Ishikawa (cell line): Measurements from ENCODE around the gene TUBB4B.

ENCODE experiments used
- CEBPB ChIP-seq: IDR thresholded peaks from 2 replicates; pipeline ENCODE4 v1.6.1; 2012
- EGR1 ChIP-seq: IDR thresholded peaks from 2 replicates; pipeline ENCODE4 v1.6.1; 2012
- EP300 ChIP-seq: IDR thresholded peaks from 2 replicates; pipeline ENCODE4 v1.6.1; 2012; ENCODE audit warnings: borderline replicate concordance
- FOXM1 ChIP-seq: IDR thresholded peaks from 2 replicates; pipeline ENCODE4 v1.6.1; 2012; ENCODE audit warnings: low read depth, borderline replicate concordance
- MAX ChIP-seq: IDR thresholded peaks from 2 replicates; pipeline ENCODE4 v1.6.1; 2012
- TAF1 ChIP-seq: IDR thresholded peaks from 2 replicates; pipeline ENCODE4 v1.6.1; 2012; ENCODE audit warnings: low read depth, mild to moderate bottlenecking
- TCF12 ChIP-seq: IDR thresholded peaks from 2 replicates; pipeline ENCODE4 v1.6.1; 2012; ENCODE audit warnings: low read depth
- TEAD4 ChIP-seq: IDR thresholded peaks from 2 replicates; pipeline ENCODE4 v1.6.1; 2012
- YY1 ChIP-seq: IDR thresholded peaks from 2 replicates; pipeline ENCODE4 v1.6.1; 2012; ENCODE audit warnings: low read depth
- TF ChIP-seq, protein P1 (sequence below): IDR thresholded peaks from 2 replicates; pipeline ENCODE4 v1.6.1; 2012; ENCODE audit warnings: low read depth, mild to moderate bottlenecking

DNA sequence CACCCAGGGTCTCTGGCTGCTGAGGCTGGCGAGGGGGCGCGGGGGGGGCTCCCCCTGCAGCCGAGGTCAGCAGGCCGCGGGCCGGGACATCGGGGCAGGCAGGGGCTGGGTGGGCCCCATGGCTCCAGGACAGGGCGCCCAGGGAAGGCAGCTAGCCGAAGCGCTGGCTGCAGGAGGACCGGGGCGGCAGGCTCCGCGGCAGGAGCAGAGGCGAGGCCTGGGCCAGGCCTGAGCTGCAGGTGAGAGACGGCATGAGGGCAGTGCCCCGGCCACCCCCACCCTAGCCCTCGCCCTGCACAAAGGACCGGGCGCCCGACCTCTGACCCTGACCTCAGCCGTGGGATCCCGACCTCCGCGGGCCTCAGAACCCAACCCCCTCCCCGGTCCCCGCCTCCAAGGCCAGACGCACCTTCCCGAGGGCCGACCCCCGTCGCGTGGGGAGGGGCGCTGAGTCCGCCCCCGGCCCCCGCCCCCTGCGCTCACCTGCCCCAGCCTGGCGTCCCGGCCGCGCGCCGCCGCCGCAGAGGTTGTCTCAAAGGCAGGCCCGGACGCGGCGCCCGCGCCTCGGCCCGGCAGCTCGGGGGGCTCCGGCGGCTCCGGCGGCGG, 19.5 kb upstream of the TUBB4B start:
- TF ChIP-seq YY1: no peak
- TF ChIP-seq EP300: no peak
- no peak for TF ChIP-seq TEAD4
- no peak for TF ChIP-seq EGR1
- TF ChIP-seq, protein P1, sequence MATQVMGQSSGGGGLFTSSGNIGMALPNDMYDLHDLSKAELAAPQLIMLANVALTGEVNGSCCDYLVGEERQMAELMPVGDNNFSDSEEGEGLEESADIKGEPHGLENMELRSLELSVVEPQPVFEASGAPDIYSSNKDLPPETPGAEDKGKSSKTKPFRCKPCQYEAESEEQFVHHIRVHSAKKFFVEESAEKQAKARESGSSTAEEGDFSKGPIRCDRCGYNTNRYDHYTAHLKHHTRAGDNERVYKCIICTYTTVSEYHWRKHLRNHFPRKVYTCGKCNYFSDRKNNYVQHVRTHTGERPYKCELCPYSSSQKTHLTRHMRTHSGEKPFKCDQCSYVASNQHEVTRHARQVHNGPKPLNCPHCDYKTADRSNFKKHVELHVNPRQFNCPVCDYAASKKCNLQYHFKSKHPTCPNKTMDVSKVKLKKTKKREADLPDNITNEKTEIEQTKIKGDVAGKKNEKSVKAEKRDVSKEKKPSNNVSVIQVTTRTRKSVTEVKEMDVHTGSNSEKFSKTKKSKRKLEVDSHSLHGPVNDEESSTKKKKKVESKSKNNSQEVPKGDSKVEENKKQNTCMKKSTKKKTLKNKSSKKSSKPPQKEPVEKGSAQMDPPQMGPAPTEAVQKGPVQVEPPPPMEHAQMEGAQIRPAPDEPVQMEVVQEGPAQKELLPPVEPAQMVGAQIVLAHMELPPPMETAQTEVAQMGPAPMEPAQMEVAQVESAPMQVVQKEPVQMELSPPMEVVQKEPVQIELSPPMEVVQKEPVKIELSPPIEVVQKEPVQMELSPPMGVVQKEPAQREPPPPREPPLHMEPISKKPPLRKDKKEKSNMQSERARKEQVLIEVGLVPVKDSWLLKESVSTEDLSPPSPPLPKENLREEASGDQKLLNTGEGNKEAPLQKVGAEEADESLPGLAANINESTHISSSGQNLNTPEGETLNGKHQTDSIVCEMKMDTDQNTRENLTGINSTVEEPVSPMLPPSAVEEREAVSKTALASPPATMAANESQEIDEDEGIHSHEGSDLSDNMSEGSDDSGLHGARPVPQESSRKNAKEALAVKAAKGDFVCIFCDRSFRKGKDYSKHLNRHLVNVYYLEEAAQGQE: no peak
- no peak for TF ChIP-seq TAF1
- TF ChIP-seq MAX: no peak
- no peak for TF ChIP-seq FOXM1
- no peak for TF ChIP-seq CEBPB
- TF ChIP-seq TCF12: no peak
